ENCODE measurements around the gene PRSS57. TPM values are rescaled to one million over a fixed set of nuclear protein-coding genes. Genes with fewer than 3 reads are reported as not detected.

PRSS57 gene
- total and polyA plus RNA-seq, 12 donors: 0.06 TPM; not detected in 11

DNA sequence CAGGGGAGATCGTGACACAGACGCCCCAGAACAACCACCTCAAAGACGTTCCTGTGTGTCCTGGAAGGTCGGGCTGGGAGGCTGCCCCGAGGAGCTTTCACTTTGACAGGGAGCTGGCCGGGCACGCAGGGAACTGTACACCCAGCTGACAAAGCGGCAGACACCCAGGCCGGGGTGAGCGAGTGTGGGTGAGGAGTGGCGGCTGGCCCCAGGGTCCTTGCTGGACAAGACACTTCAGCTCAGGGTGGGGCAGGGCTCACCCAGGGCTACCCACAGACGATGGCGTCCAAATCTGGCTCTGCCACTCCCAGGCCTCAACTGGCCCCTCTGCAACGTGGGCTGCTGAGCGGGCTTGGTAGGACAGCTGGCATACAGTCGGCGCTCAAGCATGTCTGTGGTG lies 53.5 kb downstream of the PRSS57 start:
- 86 to 90% methylated on average over 17 of the region's 17 CpGs for whole genome bisulfite sequencing, 2 donors
- no peak for DNase-seq
- H3K4me3 ChIP-seq: no peak overlapping the region
- peaks cover 0 to 21% (median 1%) of the 10 kb centered on the region in 9 donors for H3K36me3 ChIP-seq
- intact Hi-C loops (cut with DNase I): no loop called here
- no peaks in the 10 kb centered on the region for H3K9me3 ChIP-seq
- no peak overlapping the region for H3K27ac ChIP-seq
- TF ChIP-seq, protein P1, sequence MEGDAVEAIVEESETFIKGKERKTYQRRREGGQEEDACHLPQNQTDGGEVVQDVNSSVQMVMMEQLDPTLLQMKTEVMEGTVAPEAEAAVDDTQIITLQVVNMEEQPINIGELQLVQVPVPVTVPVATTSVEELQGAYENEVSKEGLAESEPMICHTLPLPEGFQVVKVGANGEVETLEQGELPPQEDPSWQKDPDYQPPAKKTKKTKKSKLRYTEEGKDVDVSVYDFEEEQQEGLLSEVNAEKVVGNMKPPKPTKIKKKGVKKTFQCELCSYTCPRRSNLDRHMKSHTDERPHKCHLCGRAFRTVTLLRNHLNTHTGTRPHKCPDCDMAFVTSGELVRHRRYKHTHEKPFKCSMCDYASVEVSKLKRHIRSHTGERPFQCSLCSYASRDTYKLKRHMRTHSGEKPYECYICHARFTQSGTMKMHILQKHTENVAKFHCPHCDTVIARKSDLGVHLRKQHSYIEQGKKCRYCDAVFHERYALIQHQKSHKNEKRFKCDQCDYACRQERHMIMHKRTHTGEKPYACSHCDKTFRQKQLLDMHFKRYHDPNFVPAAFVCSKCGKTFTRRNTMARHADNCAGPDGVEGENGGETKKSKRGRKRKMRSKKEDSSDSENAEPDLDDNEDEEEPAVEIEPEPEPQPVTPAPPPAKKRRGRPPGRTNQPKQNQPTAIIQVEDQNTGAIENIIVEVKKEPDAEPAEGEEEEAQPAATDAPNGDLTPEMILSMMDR (IDR thresholded peaks at IDR 0.05): no peak
- H3K27me3 ChIP-seq: peaks cover 0 to 16% (median 0%) of the 10 kb centered on the region in 7 donors
- peaks cover 4 to 12% (median 10%) of the 10 kb centered on the region in 9 donors for H3K4me1 ChIP-seq
- no peak for ATAC-seq

DNA sequence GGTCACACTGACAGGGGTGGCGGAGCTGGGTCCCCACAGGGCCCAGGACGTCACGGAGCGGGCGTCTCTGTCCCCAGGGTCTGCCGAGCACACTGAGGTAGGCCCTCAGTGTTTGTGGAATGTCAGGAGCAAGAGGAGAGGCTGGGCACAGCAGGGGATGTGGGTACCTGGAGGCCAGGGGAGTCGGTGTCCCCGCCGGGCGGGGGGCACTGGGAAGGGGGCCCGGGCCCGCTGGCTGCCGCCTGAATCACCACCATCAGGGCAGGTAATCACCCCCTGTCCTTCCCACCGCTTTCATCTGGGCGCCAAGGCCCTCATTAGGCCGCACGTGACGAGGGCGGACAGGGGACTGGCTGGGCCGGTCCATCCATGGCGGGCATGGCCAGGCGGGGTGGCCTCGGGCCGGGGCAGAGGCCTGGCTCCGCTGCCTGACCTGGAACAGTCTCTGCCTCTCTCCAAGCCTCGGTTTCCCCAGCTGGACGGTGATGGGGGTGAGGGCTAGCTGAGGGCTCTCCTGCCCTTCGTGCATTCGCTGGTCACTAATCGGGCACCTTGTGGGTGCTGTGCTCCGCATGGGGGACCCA lies 54.6 kb downstream of the PRSS57 start:
- Histone ChIP-seq H3K36me3 (peaks cover 0 to 12% (median 0%) of the 10 kb centered on the region in 9 donors), H3K9me3 (no peaks in the 10 kb centered on the region), H3K4me3 (no peak overlapping the region), H3K27ac (no peak overlapping the region), H3K4me1 (peaks cover 4 to 12% (median 10%) of the 10 kb centered on the region in 9 donors), H3K27me3 (peaks cover 0 to 16% (median 0%) of the 10 kb centered on the region in 7 donors)
- WGBS, 2 donors: 92 to 95% methylated on average over 30 to 31 of the region's 31 CpGs
- TF ChIP-seq, protein P1 (IDR thresholded peaks at IDR 0.05): no peak
- ATAC-seq (no peak), DNase-seq (no peak)
- intact Hi-C loops (cut with DNase I): no loop called here

DNA sequence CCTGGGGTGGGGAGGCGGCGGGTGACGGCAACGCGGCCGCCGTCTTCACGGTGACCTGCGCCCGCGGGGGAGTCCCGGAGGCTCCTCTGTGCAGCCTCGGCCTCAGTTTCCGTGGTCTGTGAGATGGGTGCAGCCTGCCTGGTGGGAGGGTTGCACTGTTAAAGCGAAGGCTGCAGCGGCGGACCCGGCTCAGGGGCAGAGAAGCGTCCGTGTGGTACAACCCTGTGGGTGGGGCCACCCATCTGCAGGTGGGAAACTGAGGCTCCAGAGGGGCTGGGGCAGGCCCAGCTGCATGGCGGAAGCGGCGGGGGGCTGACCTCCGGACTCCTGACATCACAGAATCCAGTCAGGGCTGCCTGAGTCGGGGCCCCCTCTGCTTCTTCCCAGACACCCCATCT lies 55.1 kb downstream of the PRSS57 start:
- intact Hi-C loops (cut with DNase I): no loop called here
- TF ChIP-seq, protein P1 (IDR thresholded peaks at IDR 0.05): no peak
- peaks cover 4 to 12% (median 10%) of the 10 kb centered on the region in 9 donors for H3K4me1 ChIP-seq
- H3K36me3 ChIP-seq: peaks cover 0 to 8% (median 0%) of the 10 kb centered on the region in 9 donors
- ATAC-seq: no peak
- peak overlapping the region in 2 of 10 donors; percentile 4 to 23 for H3K27ac ChIP-seq
- H3K9me3 ChIP-seq: no peaks in the 10 kb centered on the region
- no peak for DNase-seq
- peaks cover 0 to 16% (median 0%) of the 10 kb centered on the region in 7 donors for H3K27me3 ChIP-seq
- peak overlapping the region in 8 of 10 donors; percentile 27 to 56 (median 46) for H3K4me3 ChIP-seq
- 48 to 63% methylated on average over 19 to 25 of the region's 25 CpGs for WGBS, 2 donors

DNA sequence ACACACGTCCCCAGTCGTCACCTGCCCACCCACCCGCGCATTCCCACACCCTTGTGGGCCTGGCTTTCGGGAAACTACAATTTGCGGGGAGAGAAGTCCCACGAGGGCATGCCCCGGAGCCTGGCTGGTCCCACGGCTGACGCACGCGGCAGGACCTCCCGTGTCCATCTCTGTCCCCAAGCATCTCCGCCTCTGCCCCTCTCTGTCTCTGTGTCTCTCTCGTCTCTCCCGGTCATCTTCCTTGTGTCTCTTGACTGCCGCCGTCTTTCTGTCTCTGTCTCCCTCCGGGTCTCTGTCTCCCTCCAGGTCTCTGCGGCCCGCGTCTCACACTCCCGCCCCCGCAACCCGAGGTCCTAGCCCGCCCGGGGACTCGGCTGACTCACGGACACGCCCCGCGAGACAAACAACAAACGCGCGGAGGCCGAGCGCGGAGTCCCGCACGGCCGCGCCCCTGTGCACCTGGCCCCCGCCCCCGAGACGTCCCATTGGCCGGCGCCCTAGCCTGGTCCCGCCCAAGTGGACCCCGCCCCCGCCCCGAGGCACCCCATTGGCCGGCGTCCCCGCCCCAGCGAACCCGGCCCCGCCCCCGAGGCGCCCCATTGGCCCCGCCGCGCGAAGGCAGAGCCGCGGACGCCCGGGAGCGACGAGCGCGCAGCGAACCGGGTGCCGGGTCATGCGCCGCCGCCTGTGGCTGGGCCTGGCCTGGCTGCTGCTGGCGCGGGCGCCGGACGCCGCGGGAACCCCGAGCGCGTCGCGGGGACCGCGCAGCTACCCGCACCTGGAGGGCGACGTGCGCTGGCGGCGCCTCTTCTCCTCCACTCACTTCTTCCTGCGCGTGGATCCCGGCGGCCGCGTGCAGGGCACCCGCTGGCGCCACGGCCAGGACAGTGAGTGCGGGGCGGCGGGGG lies 55.7 kb downstream of the PRSS57 start, which contains the start of gene FGF22:
Gene FGF22, plus strand, starts transcription at position 627 of the 908 bp plus-strand sequence. Its CDS starts 47 bp downstream, at position 674.
- ATAC-seq (peak; percentile 80 to 94 (median 92)), DNase-seq (peak; percentile 92 to 96)
- peak within 1 kb of the TSS in 9 of 10 donors; percentile 27 to 56 (median 48) for H3K4me3 ChIP-seq
- peaks cover 0 to 2% (median 0%) of the 10 kb centered on the region in 9 donors for H3K36me3 ChIP-seq
- 5% methylated on average over 104 to 106 of the region's 109 CpGs for WGBS, 2 donors
- peaks cover 4 to 15% (median 10%) of the 10 kb centered on the region in 9 donors for H3K4me1 ChIP-seq
- intact Hi-C loops (cut with DNase I): loop anchor here in 1 of 10 donors (10.0 kb wide), 1 partner anchor 105 kb away; the partner anchor contains the start of gene CDC34
- peaks cover 0 to 16% (median 0%) of the 10 kb centered on the region in 7 donors for H3K27me3 ChIP-seq
- TF ChIP-seq, protein P1 (IDR thresholded peaks at IDR 0.05): peak in 1 of 9 donors; percentile 6
- H3K9me3 ChIP-seq: no peaks in the 10 kb centered on the region
- H3K27ac ChIP-seq: peak within 1 kb of the TSS in 3 of 10 donors; percentile 4 to 31 (median 23)
